ENCODE results near the gene ZCCHC8. TPM values are rescaled to one million over a fixed set of nuclear protein-coding genes. Genes with fewer than 3 reads are reported as not detected.
"Not testable (repeated sequence)": the region's sequence is repeated elsewhere in the genome, so short reads cannot be mapped to it uniquely, and the experiment has no call there.

Gene ZCCHC8
- total RNA-seq, 1 donor from 2014 or later, result 27.6 TPM

DNA sequence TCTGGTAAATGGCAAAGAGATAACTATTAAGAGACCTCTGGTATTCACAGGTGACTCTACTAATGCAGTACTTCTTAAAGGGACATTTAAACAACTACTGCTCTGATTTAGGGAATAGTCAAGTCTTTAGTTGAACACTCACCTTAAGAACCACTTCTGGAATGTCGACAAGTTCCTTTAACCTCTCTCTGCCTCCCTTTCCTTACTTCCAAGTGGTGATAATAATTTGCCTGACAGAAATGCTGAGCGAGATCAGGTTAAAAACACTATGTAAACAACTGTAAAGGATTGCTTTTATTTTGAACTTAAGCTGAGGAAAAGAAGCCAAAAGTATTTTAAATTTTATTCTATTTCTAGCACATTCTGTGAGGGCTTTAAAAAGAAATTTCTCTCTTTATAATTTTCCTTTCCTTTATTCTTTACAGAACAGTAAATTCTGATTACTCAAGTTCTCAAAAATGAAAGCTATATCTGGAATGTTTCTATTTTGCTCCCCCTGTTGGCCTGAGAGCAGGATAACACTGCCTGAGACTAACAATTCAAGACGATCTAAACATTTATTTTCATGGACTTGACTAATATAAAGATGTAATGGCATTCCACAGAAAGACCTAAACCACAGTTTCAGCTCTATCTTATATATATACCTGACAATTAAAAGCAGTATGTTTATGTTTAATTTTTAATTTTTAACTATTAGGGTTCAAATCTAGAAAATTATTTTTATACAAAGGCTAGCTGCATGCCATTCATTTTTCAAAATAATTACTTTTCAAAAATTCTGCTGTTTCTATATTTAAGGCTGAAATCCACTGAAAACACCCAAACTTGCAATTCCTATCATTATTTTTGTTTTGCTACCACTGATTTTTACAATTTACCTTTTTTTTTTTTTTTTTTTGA lies 29.2 kb downstream of the ZCCHC8 start:
- DNase-seq (ENCODE audit: extremely low spot score, unreplicated experiment), result no peak
- H3K4me1 Mint-ChIP-seq (ENCODE audit: unreplicated experiment), result peaks cover 9% of the 10 kb centered on the region
- no peak overlapping the region for H3K4me3 Mint-ChIP-seq (ENCODE audit: unreplicated experiment)
- peak overlapping the region; percentile 76 for H3K27ac Mint-ChIP-seq (ENCODE audit: unreplicated experiment)
- H3K27me3 Mint-ChIP-seq (ENCODE audit: unreplicated experiment), result no peaks in the 10 kb centered on the region
- H3K9me3 Mint-ChIP-seq (ENCODE audit: unreplicated experiment), result no peaks in the 10 kb centered on the region
- TF ChIP-seq, protein P1, sequence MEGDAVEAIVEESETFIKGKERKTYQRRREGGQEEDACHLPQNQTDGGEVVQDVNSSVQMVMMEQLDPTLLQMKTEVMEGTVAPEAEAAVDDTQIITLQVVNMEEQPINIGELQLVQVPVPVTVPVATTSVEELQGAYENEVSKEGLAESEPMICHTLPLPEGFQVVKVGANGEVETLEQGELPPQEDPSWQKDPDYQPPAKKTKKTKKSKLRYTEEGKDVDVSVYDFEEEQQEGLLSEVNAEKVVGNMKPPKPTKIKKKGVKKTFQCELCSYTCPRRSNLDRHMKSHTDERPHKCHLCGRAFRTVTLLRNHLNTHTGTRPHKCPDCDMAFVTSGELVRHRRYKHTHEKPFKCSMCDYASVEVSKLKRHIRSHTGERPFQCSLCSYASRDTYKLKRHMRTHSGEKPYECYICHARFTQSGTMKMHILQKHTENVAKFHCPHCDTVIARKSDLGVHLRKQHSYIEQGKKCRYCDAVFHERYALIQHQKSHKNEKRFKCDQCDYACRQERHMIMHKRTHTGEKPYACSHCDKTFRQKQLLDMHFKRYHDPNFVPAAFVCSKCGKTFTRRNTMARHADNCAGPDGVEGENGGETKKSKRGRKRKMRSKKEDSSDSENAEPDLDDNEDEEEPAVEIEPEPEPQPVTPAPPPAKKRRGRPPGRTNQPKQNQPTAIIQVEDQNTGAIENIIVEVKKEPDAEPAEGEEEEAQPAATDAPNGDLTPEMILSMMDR (IDR thresholded peaks at IDR 0.05), result peak; percentile 82
- peaks cover 29% of the 10 kb centered on the region for H3K36me3 Mint-ChIP-seq (ENCODE audit: unreplicated experiment)

DNA sequence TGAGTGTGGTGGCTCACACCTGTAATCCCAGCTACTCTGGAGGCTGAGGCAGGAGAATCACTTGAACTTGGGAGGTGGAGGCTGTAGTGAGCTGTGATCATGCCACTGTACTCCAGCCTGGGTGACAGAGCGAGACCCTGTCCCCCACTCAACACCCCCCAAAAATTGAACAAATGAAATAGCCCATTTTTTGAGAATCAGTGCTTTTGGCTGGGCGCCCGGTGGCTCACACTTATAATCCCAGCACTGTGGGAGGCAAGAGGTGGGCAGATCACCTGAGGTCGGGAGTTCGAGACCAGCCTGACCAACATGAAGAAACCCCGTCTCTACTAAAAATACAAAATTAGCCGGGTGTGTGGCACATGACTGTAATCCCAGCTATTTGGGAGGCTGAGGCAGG lies 30.2 kb downstream of the ZCCHC8 start:
- H3K4me3 Mint-ChIP-seq (ENCODE audit: unreplicated experiment); H3K4me1 Mint-ChIP-seq (ENCODE audit: unreplicated experiment); H3K27me3 Mint-ChIP-seq (ENCODE audit: unreplicated experiment); H3K9me3 Mint-ChIP-seq (ENCODE audit: unreplicated experiment); H3K27ac Mint-ChIP-seq (ENCODE audit: unreplicated experiment); DNase-seq (ENCODE audit: extremely low spot score, unreplicated experiment): not testable (repeated sequence)
- H3K36me3 Mint-ChIP-seq (ENCODE audit: unreplicated experiment), result peaks cover 20% of the 10 kb centered on the region

DNA sequence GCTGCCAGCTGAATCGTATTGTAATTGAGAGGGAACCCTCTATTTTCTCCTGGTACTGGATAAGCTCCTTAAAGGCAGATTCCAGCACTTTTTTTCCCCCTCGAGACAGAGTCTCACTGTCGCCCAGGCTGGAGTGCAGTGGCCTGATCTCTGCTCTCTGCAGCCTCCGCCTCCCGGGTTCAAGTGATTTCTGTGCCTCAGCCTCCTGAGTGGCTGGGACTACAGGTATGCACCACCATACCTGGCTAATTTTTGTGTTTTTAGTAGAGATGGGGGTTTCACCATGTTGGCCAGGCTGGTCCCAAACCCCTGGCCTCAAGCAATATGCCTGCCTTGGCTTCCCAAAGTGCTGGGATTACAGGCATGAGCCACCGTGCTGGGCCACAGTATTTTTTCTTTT lies 30.9 kb downstream of the ZCCHC8 start:
- H3K36me3 Mint-ChIP-seq (ENCODE audit: unreplicated experiment), result peaks cover 16% of the 10 kb centered on the region
- not testable (repeated sequence) for H3K27ac Mint-ChIP-seq (ENCODE audit: unreplicated experiment); DNase-seq (ENCODE audit: extremely low spot score, unreplicated experiment); H3K4me1 Mint-ChIP-seq (ENCODE audit: unreplicated experiment); H3K4me3 Mint-ChIP-seq (ENCODE audit: unreplicated experiment); H3K9me3 Mint-ChIP-seq (ENCODE audit: unreplicated experiment); H3K27me3 Mint-ChIP-seq (ENCODE audit: unreplicated experiment)

DNA sequence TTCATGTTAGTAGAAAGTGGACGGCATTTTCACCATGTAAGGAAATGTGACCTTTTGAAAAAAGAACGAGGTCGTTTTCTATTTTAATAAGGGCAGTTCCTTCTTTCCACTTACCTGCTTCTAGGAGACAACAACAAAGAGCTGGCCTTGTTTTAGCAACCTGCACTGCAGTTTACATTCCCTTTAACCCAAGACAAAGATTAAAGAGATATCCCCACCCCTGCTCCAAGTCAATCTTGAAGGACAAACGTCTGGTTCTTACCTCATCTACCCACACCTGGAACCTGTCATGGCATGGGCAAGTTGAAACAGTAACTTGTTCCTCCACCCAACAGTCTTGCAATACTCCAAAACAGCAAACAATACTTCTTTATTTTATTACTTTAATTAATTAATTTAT lies 32.7 kb downstream of the ZCCHC8 start:
- DNase-seq (ENCODE audit: extremely low spot score, unreplicated experiment), result peak; percentile 17
- Mint-ChIP-seq H3K9me3 (ENCODE audit: unreplicated experiment) (no peaks in the 10 kb centered on the region), H3K27ac (ENCODE audit: unreplicated experiment) (no peak overlapping the region), H3K36me3 (ENCODE audit: unreplicated experiment) (peaks cover 1% of the 10 kb centered on the region), H3K4me3 (ENCODE audit: unreplicated experiment) (no peak overlapping the region), H3K27me3 (ENCODE audit: unreplicated experiment) (no peaks in the 10 kb centered on the region), H3K4me1 (ENCODE audit: unreplicated experiment) (peaks cover 14% of the 10 kb centered on the region)
- TF ChIP-seq, protein P1 (IDR thresholded peaks at IDR 0.05), result no peak

DNA sequence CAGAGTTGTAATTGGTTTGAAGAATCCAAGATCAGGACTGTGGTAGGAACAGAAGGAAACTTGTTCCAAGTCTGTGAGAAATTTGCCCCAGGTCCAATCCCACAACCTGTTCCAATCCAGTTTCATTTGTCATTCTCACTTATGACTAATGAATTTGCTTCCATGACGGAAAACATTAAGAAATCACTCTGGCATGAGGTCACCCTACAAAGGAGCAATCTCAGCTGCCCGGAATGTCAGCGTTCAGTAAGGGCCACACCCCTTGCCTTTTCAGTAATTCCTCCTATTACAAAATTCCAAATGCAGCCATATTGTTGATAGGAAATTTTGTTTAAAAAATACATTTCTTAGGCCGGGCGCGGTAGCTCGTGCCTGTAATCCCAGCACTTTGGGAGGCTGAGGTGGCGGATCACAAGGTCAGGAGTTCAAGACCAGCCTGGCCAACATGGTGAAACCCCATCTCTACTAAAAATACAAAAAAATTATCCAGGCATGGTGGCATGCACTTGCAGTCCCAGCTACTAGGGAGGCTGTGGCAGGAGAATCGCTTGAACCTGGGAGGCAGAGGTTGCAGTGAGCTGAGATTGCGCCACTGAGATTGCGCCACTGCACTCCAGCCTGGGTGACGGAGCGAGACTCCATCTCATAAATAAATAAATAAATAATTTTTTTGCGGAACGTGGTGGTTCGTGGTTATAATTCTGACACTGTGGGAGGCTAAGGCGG lies 36.3 kb downstream of the ZCCHC8 start:
- H3K9me3 Mint-ChIP-seq (ENCODE audit: unreplicated experiment); DNase-seq (ENCODE audit: extremely low spot score, unreplicated experiment); H3K36me3 Mint-ChIP-seq (ENCODE audit: unreplicated experiment); H3K4me3 Mint-ChIP-seq (ENCODE audit: unreplicated experiment); H3K27me3 Mint-ChIP-seq (ENCODE audit: unreplicated experiment); H3K4me1 Mint-ChIP-seq (ENCODE audit: unreplicated experiment): not testable (repeated sequence)
- peak overlapping the region; percentile 74 for H3K27ac Mint-ChIP-seq (ENCODE audit: unreplicated experiment)

DNA sequence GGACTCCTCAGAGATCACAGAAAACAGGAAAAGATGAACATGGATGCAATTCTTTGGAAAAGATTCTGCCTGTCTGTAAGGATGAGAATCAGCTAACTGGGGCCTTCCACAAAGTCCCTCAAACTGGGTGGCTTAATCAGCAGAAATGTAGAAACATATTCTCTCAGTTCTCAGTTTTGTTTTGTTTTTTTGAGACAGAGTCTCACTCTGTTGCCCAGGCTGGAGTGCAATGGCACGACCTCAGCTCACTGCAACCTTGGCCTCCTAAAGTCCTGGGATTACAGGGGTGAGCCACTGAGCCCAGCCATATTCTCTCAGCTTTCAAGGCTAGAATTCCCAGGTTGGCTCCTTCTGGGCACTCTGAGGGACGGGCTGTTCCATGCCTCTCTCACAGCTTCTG lies 40.1 kb downstream of the ZCCHC8 start:
- H3K27ac Mint-ChIP-seq (ENCODE audit: unreplicated experiment), result no peak overlapping the region
- no peaks in the 10 kb centered on the region for H3K36me3 Mint-ChIP-seq (ENCODE audit: unreplicated experiment)
- H3K4me3 Mint-ChIP-seq (ENCODE audit: unreplicated experiment), result no peak overlapping the region
- no peak for DNase-seq (ENCODE audit: extremely low spot score, unreplicated experiment)
- H3K27me3 Mint-ChIP-seq (ENCODE audit: unreplicated experiment), result no peaks in the 10 kb centered on the region
- TF ChIP-seq, protein P1 (IDR thresholded peaks at IDR 0.05), result no peak
- H3K9me3 Mint-ChIP-seq (ENCODE audit: unreplicated experiment), result no peaks in the 10 kb centered on the region
- H3K4me1 Mint-ChIP-seq (ENCODE audit: unreplicated experiment), result peaks cover 5% of the 10 kb centered on the region
